Liver (tissue), 9 donors: ENCODE data around the gene ENTHD1. TPM values are rescaled to one million over a fixed set of nuclear protein-coding genes. Genes with fewer than 3 reads are reported as not detected.

Experiments used
- DNase-seq: peaks from one replicate; pipeline ENCODE4 v3.0.0-alpha.2; 2017; ENCODE audit warnings: low spot score
- H3K27ac ChIP-seq, 2 donors: one replicate each; pipeline ENCODE4 v1.7.0; 2013; ENCODE audit warnings: inconsistent platforms in 2 of 2, low read length in 2 of 2, control low read depth in 1 of 2, low read depth in 1 of 2, mild to moderate bottlenecking in 1 of 2
- H3K27me3 ChIP-seq, 4 donors: one replicate each; pipeline versions ENCODE4 v1.6.1 to v1.7.0; 2013; ENCODE audit warnings: low read length in 3 of 4, inconsistent platforms in 1 of 4, mild to moderate bottlenecking in 1 of 4, moderate library complexity in 1 of 4; ENCODE audit not compliant: control insufficient read depth in 4 of 4, insufficient read depth in 4 of 4
- H3K36me3 ChIP-seq, 4 donors: one replicate each; pipeline versions ENCODE4 v1.6.1 to v1.7.0; 2013; ENCODE audit warnings: low read length in 3 of 4, mild to moderate bottlenecking in 3 of 4, low read depth in 1 of 4, moderate library complexity in 1 of 4; ENCODE audit not compliant: control insufficient read depth in 4 of 4, insufficient read depth in 3 of 4
- H3K4me1 ChIP-seq, 4 donors: one replicate each; pipeline versions ENCODE4 v1.6.1 to v1.7.0; 2013; ENCODE audit warnings: low read length in 3 of 4, mild to moderate bottlenecking in 3 of 4, moderate library complexity in 1 of 4; ENCODE audit not compliant: control insufficient read depth in 4 of 4, insufficient read depth in 4 of 4
- H3K4me3 ChIP-seq, 3 donors: one replicate each; pipeline versions ENCODE4 v1.6.1 to v1.7.0; 2013; ENCODE audit warnings: low read length in 3 of 3, control low read depth in 1 of 3, low read depth in 1 of 3, mild to moderate bottlenecking in 1 of 3
- H3K9ac ChIP-seq, 2 donors: one replicate each; pipeline ENCODE4 v1.7.0; 2013; ENCODE audit warnings: low read length in 2 of 2, mild to moderate bottlenecking in 2 of 2, moderate library complexity in 2 of 2, control low read depth in 1 of 2, low read depth in 1 of 2
- H3K9me3 ChIP-seq, 4 donors: one replicate each; pipeline versions ENCODE4 v1.6.1 to v1.7.0; 2013; ENCODE audit warnings: low read length in 3 of 4; ENCODE audit not compliant: control insufficient read depth in 4 of 4
- EGR1 ChIP-seq, 2 donors: IDR thresholded peaks; 2 replicates each; pipeline ENCODE4 v1.6.1; 2016 to 2018; ENCODE audit warnings: antibody characterized with exemption in 2 of 2, low read depth in 2 of 2
- FOXA1 ChIP-seq: IDR thresholded peaks from 2 replicates; pipeline ENCODE4 v1.6.1; 2016; ENCODE audit warnings: antibody characterized with exemption
- FOXA2 ChIP-seq: IDR thresholded peaks from 2 replicates; pipeline ENCODE4 v1.6.1; 2016; ENCODE audit warnings: antibody characterized with exemption
- GABPA ChIP-seq, 2 donors: IDR thresholded peaks in 1 of 2; conservative IDR thresholded peaks in 1 of 2; 2 replicates each; pipeline ENCODE4 v1.6.1; 2016; ENCODE audit warnings: antibody characterized with exemption in 2 of 2, mild to moderate bottlenecking in 1 of 2, moderate library complexity in 1 of 2
- HNF4A ChIP-seq, 2 donors: conservative IDR thresholded peaks; 2 replicates each; pipeline ENCODE4 v1.6.1; 2016; ENCODE audit warnings: antibody characterized with exemption in 2 of 2, mild to moderate bottlenecking in 2 of 2
- HNF4G ChIP-seq: IDR thresholded peaks from 2 replicates; pipeline ENCODE4 v1.6.1; 2016; ENCODE audit warnings: antibody characterized with exemption
- JUND ChIP-seq, 2 donors: IDR thresholded peaks; 2 replicates each; pipeline ENCODE4 v1.6.1; 2016; ENCODE audit warnings: antibody characterized with exemption in 2 of 2
- NR2F2 ChIP-seq: IDR thresholded peaks from 2 replicates; pipeline ENCODE4 v1.6.1; 2016; ENCODE audit warnings: antibody characterized with exemption
- RAD21 ChIP-seq, 2 donors: IDR thresholded peaks; 2 replicates each; pipeline ENCODE4 v1.6.1; 2016; ENCODE audit warnings: antibody characterized with exemption in 2 of 2, mild to moderate bottlenecking in 2 of 2
- RXRA ChIP-seq, 2 donors: IDR thresholded peaks; 2 replicates each; pipeline ENCODE4 v1.6.1; 2017 to 2018; ENCODE audit warnings: antibody characterized with exemption in 2 of 2, mild to moderate bottlenecking in 1 of 2
- SP1 ChIP-seq: IDR thresholded peaks from 2 replicates; pipeline ENCODE4 v1.6.1; 2018; ENCODE audit warnings: antibody characterized with exemption, mild to moderate bottlenecking
- TAF1 ChIP-seq: conservative IDR thresholded peaks from 2 replicates; pipeline ENCODE4 v1.6.1; 2016; ENCODE audit warnings: antibody characterized with exemption, mild to moderate bottlenecking
- YY1 ChIP-seq: IDR thresholded peaks from 2 replicates; pipeline ENCODE4 v1.6.1; 2016; ENCODE audit warnings: antibody characterized with exemption, mild to moderate bottlenecking
- WGBS: extraction: QIAGEN DNeasy Blood & Tissue Kit; methylation state at CpG from one replicate; pipeline ENCODE4 v1.1.7; 2013; 5-methylcytosine and 5-hydroxymethylcytosine counted together
- polyA plus RNA-seq, 2 donors: library from polyadenylated mRNA; stranded (reverse) in 1 of 2; unstranded in 1 of 2; fragments of 200-250 nt in 1 of 2; fragments of >200 nt in 1 of 2; fragmentation: Nextera tagmentation in 1 of 2; extraction: Ambion mirVana in 1 of 2; gene quantifications; one replicate each; pipeline versions ENCODE4 v1.2.1 to v1.2.3, GENCODE V29; 2013 to 2015
- total RNA-seq, 2 donors: library from RNA; depleted of rRNA; stranded (reverse); fragments of >200 nt; gene quantifications; one replicate each; pipeline ENCODE4 v1.2.3, GENCODE V29; 2014
- TF ChIP-seq, protein P1 (sequence below): fragments of 150-350 bp; IDR thresholded peaks from 2 replicates; pipeline ENCODE4 v1.5.1; 2017; ENCODE audit warnings: improper control_type of control experiment, low read depth, low read length; ENCODE audit not compliant: missing input control
- TF ChIP-seq, protein P2 (sequence below): IDR thresholded peaks from 2 replicates; pipeline ENCODE4 v1.6.1; 2016; ENCODE audit warnings: antibody characterized with exemption
- TF ChIP-seq, protein P3 (sequence below): IDR thresholded peaks from 2 replicates; pipeline ENCODE4 v1.6.1; 2016; ENCODE audit warnings: antibody characterized with exemption
- TF ChIP-seq, protein P4 (sequence below): IDR thresholded peaks from 2 replicates; pipeline ENCODE4 v1.6.1; 2016; ENCODE audit warnings: antibody characterized with exemption
- donor health status: healthy.
- donor health status: healthy.
- donor health status: healthy.
- donor health status: healthy.
- donor health status: healthy.

Gene ENTHD1
- total and polyA plus RNA-seq, 4 donors = not detected

DNA sequence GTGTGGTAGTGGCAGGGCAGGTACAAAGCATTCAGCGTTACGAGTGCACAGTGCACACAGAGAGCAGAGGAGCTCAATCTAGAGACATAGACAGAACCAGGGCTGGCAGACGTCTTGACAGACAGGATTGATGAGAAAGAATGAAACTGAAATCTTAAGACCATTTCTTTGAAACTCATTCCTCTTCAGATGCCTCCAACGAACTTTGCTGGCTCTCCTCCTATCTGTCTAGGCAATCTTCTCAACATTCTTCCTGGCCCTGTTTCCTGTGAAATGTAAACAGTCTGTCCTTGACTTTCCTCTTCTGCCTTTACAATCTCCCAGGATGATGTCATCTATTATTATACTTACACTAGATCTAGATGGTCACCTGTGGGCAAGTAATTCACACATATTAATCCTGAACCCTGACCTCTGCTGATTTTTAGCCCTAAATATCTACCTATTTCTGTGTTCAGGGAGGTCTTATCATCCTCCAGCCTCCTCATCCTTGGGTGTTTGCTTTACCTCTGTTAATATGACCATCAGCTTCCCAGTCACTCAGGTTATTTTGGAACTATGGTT is 119.5 kb downstream of the ENTHD1 start:
- H3K27me3 ChIP-seq = peaks cover 0 to 5% (median 1%) of the 10 kb centered on the region in 4 donors
- no peak for DNase-seq
- no peaks in the 10 kb centered on the region for H3K36me3 ChIP-seq
- peaks cover 0 to 2% (median 0%) of the 10 kb centered on the region in 4 donors for H3K9me3 ChIP-seq
- TF ChIP-seq RXRA (IDR thresholded peaks at IDR 0.05) (no peak), NR2F2 (no peak), HNF4A (conservative IDR thresholded peaks at IDR 0.05) (no peak), RAD21 (IDR thresholded peaks at IDR 0.05) (no peak)
- TF ChIP-seq, protein P1, sequence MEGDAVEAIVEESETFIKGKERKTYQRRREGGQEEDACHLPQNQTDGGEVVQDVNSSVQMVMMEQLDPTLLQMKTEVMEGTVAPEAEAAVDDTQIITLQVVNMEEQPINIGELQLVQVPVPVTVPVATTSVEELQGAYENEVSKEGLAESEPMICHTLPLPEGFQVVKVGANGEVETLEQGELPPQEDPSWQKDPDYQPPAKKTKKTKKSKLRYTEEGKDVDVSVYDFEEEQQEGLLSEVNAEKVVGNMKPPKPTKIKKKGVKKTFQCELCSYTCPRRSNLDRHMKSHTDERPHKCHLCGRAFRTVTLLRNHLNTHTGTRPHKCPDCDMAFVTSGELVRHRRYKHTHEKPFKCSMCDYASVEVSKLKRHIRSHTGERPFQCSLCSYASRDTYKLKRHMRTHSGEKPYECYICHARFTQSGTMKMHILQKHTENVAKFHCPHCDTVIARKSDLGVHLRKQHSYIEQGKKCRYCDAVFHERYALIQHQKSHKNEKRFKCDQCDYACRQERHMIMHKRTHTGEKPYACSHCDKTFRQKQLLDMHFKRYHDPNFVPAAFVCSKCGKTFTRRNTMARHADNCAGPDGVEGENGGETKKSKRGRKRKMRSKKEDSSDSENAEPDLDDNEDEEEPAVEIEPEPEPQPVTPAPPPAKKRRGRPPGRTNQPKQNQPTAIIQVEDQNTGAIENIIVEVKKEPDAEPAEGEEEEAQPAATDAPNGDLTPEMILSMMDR = no peak
- WGBS = 25% methylated on average over 4 of the region's 4 CpGs
- H3K4me3 ChIP-seq = no peak overlapping the region
- H3K4me1 ChIP-seq = no peaks in the 10 kb centered on the region
- no peak overlapping the region for H3K9ac ChIP-seq
- no peak overlapping the region for H3K27ac ChIP-seq

DNA sequence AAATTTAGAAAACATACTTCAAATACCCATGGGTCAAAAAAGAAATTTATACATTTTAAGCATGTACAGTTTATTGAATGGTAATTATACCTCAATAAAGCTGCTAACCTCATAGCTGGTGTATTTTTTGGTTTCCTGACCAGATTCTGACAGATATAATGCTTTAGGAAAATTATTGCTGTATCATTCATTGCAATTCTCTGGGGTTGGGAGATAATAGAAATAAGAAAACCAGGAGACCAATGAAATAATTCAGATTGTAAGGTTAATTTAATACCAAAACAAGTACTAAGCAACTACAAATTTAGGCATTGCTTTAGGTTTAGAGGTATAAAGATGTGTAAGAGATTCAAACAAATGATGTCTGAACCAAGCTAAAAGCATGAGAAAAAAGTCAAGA is 120.1 kb downstream of the ENTHD1 start:
- Histone ChIP-seq H3K4me1 (no peaks in the 10 kb centered on the region), H3K36me3 (no peaks in the 10 kb centered on the region), H3K27ac (no peak overlapping the region), H3K9ac (no peak overlapping the region), H3K4me3 (no peak overlapping the region), H3K27me3 (peaks cover 0 to 5% (median 1%) of the 10 kb centered on the region in 4 donors), H3K9me3 (peaks cover 0 to 2% (median 0%) of the 10 kb centered on the region in 4 donors)
- DNase-seq = no peak
- TF ChIP-seq, protein P1 = no peak
- TF ChIP-seq GABPA (IDR thresholded peaks at IDR 0.05 in 1 of 2, conservative IDR thresholded peaks at IDR 0.05 in 1 of 2) = no peak

DNA sequence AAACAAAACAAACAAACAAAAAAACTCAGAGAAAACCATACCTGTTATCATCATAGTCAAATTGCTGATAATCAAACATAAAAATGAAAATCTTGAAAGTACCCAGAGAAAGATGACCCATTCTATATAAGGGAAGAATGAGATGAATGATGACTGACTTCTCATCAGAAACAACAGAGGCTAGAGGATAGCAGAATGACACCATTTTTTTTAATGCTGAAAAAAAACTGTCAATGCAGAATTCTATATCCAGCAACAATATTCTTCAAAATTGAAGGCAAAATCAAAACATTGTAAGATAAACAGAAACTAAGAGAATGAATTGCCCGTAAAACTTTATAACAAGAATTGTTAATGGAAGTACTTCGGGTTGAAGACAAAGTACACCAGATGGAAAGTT is 122.1 kb downstream of the ENTHD1 start:
- Histone ChIP-seq H3K36me3 (no peaks in the 10 kb centered on the region), H3K9ac (no peak overlapping the region), H3K27me3 (peaks cover 0 to 5% (median 1%) of the 10 kb centered on the region in 4 donors), H3K4me3 (no peak overlapping the region), H3K4me1 (no peaks in the 10 kb centered on the region), H3K27ac (no peak overlapping the region), H3K9me3 (peaks cover 0 to 2% (median 0%) of the 10 kb centered on the region in 4 donors)
- no peak for DNase-seq
- 91% methylated on average over 2 of the region's 2 CpGs for WGBS
- no peak for TF ChIP-seq NR2F2
- TF ChIP-seq, protein P2, sequence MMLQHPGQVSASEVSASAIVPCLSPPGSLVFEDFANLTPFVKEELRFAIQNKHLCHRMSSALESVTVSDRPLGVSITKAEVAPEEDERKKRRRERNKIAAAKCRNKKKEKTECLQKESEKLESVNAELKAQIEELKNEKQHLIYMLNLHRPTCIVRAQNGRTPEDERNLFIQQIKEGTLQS = no peak
- TF ChIP-seq, protein P1 = no peak
- TF ChIP-seq FOXA2 = no peak
- no peak for TF ChIP-seq YY1
- no peak for TF ChIP-seq JUND (IDR thresholded peaks at IDR 0.05)
- no peak for TF ChIP-seq HNF4A (conservative IDR thresholded peaks at IDR 0.05)
- TF ChIP-seq FOXA1 = no peak
- no peak for TF ChIP-seq HNF4G
- TF ChIP-seq GABPA (IDR thresholded peaks at IDR 0.05 in 1 of 2, conservative IDR thresholded peaks at IDR 0.05 in 1 of 2) = no peak
- no peak for TF ChIP-seq RXRA (IDR thresholded peaks at IDR 0.05)
- no peak for TF ChIP-seq SP1
- TF ChIP-seq, protein P3, sequence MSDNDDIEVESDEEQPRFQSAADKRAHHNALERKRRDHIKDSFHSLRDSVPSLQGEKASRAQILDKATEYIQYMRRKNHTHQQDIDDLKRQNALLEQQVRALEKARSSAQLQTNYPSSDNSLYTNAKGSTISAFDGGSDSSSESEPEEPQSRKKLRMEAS = no peak
- no peak for TF ChIP-seq EGR1 (IDR thresholded peaks at IDR 0.05; ENCODE audit: low read depth in 2 of 2)
- TF ChIP-seq, protein P4, sequence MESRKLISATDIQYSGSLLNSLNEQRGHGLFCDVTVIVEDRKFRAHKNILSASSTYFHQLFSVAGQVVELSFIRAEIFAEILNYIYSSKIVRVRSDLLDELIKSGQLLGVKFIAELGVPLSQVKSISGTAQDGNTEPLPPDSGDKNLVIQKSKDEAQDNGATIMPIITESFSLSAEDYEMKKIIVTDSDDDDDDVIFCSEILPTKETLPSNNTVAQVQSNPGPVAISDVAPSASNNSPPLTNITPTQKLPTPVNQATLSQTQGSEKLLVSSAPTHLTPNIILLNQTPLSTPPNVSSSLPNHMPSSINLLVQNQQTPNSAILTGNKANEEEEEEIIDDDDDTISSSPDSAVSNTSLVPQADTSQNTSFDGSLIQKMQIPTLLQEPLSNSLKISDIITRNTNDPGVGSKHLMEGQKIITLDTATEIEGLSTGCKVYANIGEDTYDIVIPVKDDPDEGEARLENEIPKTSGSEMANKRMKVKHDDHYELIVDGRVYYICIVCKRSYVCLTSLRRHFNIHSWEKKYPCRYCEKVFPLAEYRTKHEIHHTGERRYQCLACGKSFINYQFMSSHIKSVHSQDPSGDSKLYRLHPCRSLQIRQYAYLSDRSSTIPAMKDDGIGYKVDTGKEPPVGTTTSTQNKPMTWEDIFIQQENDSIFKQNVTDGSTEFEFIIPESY = no peak
- TF ChIP-seq TAF1 = no peak
- no peak for TF ChIP-seq RAD21 (IDR thresholded peaks at IDR 0.05)
